ENCODE data around the gene STAC3. TPM values are rescaled to one million over a fixed set of nuclear protein-coding genes. Genes with fewer than 3 reads are reported as not detected.
A peak's percentile ranks its signal among the peaks of the same experiment; 100 is the strongest.

STAC3 gene
- total and polyA plus RNA-seq, 9 of the 15 experiments (the other 6 are each of a cell fraction or from before 2014, with no cell fraction given) = 0.45 to 6.4 (median 3.3) TPM

DNA sequence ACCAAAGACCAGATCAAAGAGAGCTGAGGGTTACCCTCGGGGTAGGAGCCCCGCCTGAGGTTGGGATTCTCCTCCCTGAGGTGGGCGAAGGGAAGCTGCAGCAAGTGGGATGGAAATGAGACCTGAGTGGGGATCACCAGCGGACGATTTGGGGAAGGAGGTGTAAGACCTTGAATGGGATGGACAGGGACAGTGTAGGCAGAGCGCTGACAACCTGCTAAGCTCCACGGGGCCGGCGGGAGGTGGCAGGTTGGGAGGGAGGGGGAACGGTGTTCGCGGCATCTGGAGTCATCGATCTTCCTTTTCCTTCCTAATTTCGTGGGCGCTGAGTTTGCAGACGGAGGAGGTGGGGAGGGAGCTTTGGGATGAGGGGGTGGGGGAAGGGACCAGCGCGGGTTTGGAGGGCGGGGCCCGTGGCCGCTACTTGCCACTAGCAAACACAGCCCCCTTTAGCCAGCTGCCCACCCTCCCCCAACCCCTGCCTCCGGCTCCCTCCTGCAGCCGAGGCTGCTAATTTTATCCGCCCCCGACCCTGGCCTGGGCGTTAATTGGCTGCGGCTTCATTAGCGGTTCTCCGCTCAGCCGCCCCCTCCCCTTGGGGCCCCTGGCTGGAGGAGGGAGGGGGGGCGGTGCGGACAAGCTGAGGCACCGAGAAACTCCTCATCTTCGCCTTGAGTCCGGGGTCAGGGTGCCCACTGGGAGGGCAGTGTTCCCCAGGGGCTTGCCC lies 24.2 kb downstream of the STAC3 start (continued):
- TF ChIP-seq, protein P1, sequence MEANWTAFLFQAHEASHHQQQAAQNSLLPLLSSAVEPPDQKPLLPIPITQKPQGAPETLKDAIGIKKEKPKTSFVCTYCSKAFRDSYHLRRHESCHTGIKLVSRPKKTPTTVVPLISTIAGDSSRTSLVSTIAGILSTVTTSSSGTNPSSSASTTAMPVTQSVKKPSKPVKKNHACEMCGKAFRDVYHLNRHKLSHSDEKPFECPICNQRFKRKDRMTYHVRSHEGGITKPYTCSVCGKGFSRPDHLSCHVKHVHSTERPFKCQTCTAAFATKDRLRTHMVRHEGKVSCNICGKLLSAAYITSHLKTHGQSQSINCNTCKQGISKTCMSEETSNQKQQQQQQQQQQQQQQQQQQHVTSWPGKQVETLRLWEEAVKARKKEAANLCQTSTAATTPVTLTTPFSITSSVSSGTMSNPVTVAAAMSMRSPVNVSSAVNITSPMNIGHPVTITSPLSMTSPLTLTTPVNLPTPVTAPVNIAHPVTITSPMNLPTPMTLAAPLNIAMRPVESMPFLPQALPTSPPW (CRISPR knock-in tag; IDR thresholded peaks at IDR 0.05) = peak; percentile 63; the same call in 1 of the 2 replicates

DNA sequence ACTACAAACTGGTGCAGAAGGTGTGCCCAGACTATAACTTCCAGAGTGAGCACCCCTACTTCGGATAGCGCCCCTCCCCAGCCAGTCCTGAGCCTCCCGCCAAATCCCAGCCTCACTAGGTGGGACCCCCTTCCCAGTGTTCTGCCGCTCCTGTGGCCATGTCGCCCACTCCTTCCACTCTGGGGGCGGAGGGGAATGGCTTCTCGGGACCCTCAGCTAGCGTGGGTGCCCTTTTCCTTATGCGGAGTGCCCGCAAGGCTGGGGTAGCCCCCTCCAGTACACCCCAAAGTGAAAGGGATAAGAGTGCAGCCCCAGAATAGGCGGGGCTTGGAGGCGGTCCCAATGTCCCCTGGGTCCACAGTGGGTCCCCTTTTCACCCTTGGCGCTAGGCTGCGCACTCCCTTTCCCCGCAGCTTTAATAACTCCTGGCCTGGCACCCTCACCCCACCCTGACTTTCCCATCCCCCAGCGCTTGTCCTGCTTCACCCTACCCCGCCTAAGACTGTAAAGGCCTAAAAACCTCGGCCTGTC lies 25.2 kb downstream of the STAC3 start:
- Histone ChIP-seq H3K9me3 (replicated peaks; ENCODE audit: control insufficient read depth, insufficient read depth, low read depth, low read length) (no peaks in the 10 kb centered on the region), H3K9me1 (ENCODE audit: control insufficient read depth, insufficient read depth, low read length) (no peaks in the 10 kb centered on the region), H3K9ac (ENCODE audit: insufficient read depth in 1 of 2, low read depth in 2 of 2, low read length in 2 of 2) (no peak overlapping the region), H3K4me3 (no peak overlapping the region), H3K36me3 (ENCODE audit: control insufficient read depth, insufficient read depth, low read length) (peaks cover 3% of the 10 kb centered on the region; the same call in 1 of the 3 replicates), H3K27ac (ENCODE audit: extremely low read depth, low read depth, low read length) (no peak overlapping the region), H3K4me1 (replicated peaks in 1 of 2; ENCODE audit: control insufficient read depth in 2 of 2, insufficient read depth in 2 of 2, low read length in 2 of 2) (peaks cover 36 to 54% of the 10 kb centered on the region in 2 experiments), H4K20me1 (replicated peaks; ENCODE audit: control insufficient read depth, insufficient read depth, low read length) (peaks cover 5% of the 10 kb centered on the region; the same call in 1 of the 2 replicates), H2AFZ (ENCODE audit: low read depth, low read length) (no peak overlapping the region), H3K4me2 (ENCODE audit: insufficient read depth, low read length) (no peak overlapping the region), H3K27me3 (ENCODE audit: control insufficient read depth in 2 of 2, insufficient read depth in 2 of 2, low read length in 2 of 2) (peaks cover 6 to 13% of the 10 kb centered on the region in 2 experiments; a peak in 3 of 5 replicates), H3K79me2 (ENCODE audit: control insufficient read depth, insufficient read depth, low read length) (peaks cover 16% of the 10 kb centered on the region)
- POLR2A ChIA-PET = interaction anchor here (0.6 to 1.5 kb wide), 2 partner anchors 12 to 17 kb away, joined by 3 to 8 read pairs; a partner anchor contains a TSS
- BruUV-seq (replicated peaks) = no TSS peak
- in situ Hi-C loops (cut with MboI) (no loop called here), intact Hi-C loops (cut with micrococcal nuclease) (no loop called here)
- CTCF ChIA-PET (ENCODE audit: low intra/inter-chr PET ratio) = no interaction called here
- no peak for DNase-seq (ENCODE audit: extremely low read depth in 1 of 4, low spot score in 3 of 4)
- no peak for ATAC-seq
- no peak for FAIRE-seq
- 83% methylated on average over 14 of the region's 18 CpGs for WGBS (ENCODE audit: insufficient coverage, low coverage, missing lambda C conversion rate)
- TF ChIP-seq NFYB (IDR thresholded peaks at IDR 0.05; ENCODE audit: extremely low read depth, insufficient read length) = no peak
- TF ChIP-seq TRIM24 (IDR thresholded peaks at IDR 0.05) = no peak
- TF ChIP-seq FOS (IDR thresholded peaks at IDR 0.05; ENCODE audit: extremely low read depth, insufficient read length) = no peak
- TF ChIP-seq, protein P2, sequence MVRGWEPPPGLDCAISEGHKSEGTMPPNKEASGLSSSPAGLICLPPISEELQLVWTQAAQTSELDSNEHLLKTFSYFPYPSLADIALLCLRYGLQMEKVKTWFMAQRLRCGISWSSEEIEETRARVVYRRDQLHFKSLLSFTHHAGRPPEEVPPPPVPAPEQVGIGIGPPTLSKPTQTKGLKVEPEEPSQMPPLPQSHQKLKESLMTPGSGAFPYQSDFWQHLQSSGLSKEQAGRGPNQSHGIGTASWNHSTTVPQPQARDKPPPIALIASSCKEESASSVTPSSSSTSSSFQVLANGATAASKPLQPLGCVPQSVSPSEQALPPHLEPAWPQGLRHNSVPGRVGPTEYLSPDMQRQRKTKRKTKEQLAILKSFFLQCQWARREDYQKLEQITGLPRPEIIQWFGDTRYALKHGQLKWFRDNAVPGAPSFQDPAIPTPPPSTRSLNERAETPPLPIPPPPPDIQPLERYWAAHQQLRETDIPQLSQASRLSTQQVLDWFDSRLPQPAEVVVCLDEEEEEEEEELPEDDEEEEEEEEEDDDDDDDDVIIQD (CRISPR knock-in tag; IDR thresholded peaks at IDR 0.05) = no peak
- TF ChIP-seq PTBP1 (IDR thresholded peaks at IDR 0.05; ENCODE audit: low read depth, low read length) = no peak
- TF ChIP-seq ZNF507 (tag; conservative IDR thresholded peaks at IDR 0.05) = no peak
- no peak for TF ChIP-seq ZNF384 (IDR thresholded peaks at IDR 0.05; ENCODE audit: low read depth, low read length)
- no peak for TF ChIP-seq CREM (IDR thresholded peaks at IDR 0.05; ENCODE audit: low read depth)
- no peak for TF ChIP-seq GABPB1 (CRISPR knock-in tag; IDR thresholded peaks at IDR 0.05)
- TF ChIP-seq ZBED1 (IDR thresholded peaks at IDR 0.05) = no peak
- TF ChIP-seq, protein P3, sequence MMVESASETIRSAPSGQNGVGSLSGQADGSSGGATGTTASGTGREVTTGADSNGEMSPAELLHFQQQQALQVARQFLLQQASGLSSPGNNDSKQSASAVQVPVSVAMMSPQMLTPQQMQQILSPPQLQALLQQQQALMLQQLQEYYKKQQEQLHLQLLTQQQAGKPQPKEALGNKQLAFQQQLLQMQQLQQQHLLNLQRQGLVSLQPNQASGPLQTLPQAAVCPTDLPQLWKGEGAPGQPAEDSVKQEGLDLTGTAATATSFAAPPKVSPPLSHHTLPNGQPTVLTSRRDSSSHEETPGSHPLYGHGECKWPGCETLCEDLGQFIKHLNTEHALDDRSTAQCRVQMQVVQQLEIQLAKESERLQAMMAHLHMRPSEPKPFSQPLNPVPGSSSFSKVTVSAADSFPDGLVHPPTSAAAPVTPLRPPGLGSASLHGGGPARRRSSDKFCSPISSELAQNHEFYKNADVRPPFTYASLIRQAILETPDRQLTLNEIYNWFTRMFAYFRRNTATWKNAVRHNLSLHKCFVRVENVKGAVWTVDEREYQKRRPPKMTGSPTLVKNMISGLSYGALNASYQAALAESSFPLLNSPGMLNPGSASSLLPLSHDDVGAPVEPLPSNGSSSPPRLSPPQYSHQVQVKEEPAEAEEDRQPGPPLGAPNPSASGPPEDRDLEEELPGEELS (CRISPR knock-in tag; IDR thresholded peaks at IDR 0.05; ENCODE audit: borderline replicate concordance) = no peak
